GM12878 (cell line): ENCODE data around the gene UBQLN4. TPM values are rescaled to one million over a fixed set of nuclear protein-coding genes. Genes with fewer than 3 reads are reported as not detected.

ENCODE experiments used
- CHD1 ChIP-seq: IDR thresholded peaks from 2 replicates; pipeline ENCODE4 v1.6.1; 2012; ENCODE audit warnings: low read depth, low read length, improper control_type of control experiment
- CREB1 ChIP-seq: IDR thresholded peaks from 2 replicates; pipeline ENCODE4 v1.6.1; 2012; ENCODE audit warnings: low read depth, mild to moderate bottlenecking, inconsistent platforms
- EGR1 ChIP-seq, 2 experiments: IDR thresholded peaks; 1 replicate in 1 of 2; 2 replicates in 1 of 2; pipeline ENCODE4 v1.6.1; 2011 to 2012; ENCODE audit warnings: low read depth in 2 of 2, low read length in 2 of 2, borderline replicate concordance in 1 of 2, mild to moderate bottlenecking in 1 of 2, moderate library complexity in 1 of 2
- ELK1 ChIP-seq: IDR thresholded peaks from 2 replicates; pipeline ENCODE4 v1.6.1; 2012; ENCODE audit warnings: low read depth, low read length, improper control_type of control experiment
- EZH2 ChIP-seq: IDR thresholded peaks from 2 replicates; pipeline ENCODE4 v1.6.1; 2012; ENCODE audit warnings: low read depth, mild to moderate bottlenecking, control low read depth, inconsistent platforms, low read length, borderline replicate concordance; ENCODE audit not compliant: control insufficient read depth
- FOXK2 ChIP-seq: fragments of 450-650 bp; IDR thresholded peaks from 2 replicates; pipeline ENCODE4 v1.6.1; 2017; ENCODE audit warnings: mild to moderate bottlenecking, moderate library complexity
- GABPA ChIP-seq: IDR thresholded peaks from 2 replicates; pipeline ENCODE4 v1.6.1; 2014; ENCODE audit warnings: antibody characterized with exemption, low read depth, mild to moderate bottlenecking, inconsistent platforms
- HDAC2 ChIP-seq: fragments of 200-600 bp; sonication (generic); IDR thresholded peaks from 2 replicates; pipeline ENCODE4 v1.6.1; 2017
- IRF4 ChIP-seq: IDR thresholded peaks from 2 replicates; pipeline ENCODE4 v1.6.1; 2011; ENCODE audit warnings: low read depth, low read length
- NFIC ChIP-seq: IDR thresholded peaks from 2 replicates; pipeline ENCODE4 v1.6.1; 2012; ENCODE audit warnings: low read depth, mild to moderate bottlenecking, inconsistent platforms, low read length, moderate library complexity
- NFYB ChIP-seq: IDR thresholded peaks from 2 replicates; pipeline ENCODE4 v1.6.1; 2011; ENCODE audit warnings: low read depth, mild to moderate bottlenecking, low read length, improper control_type of control experiment, moderate library complexity; ENCODE audit not compliant: insufficient read depth
- NR2C1 ChIP-seq: fragments of 450-650 bp; IDR thresholded peaks from 2 replicates; pipeline ENCODE4 v1.6.1; 2017; ENCODE audit warnings: antibody characterized with exemption, mild to moderate bottlenecking, moderate library complexity
- NR2C2 ChIP-seq: IDR thresholded peaks from 2 replicates; pipeline ENCODE4 v1.6.1; 2011; ENCODE audit warnings: borderline replicate concordance, low read depth; ENCODE audit not compliant: control insufficient read depth, insufficient read length
- SIN3A ChIP-seq: IDR thresholded peaks from 2 replicates; pipeline ENCODE4 v1.6.1; 2012; ENCODE audit warnings: low read depth, low read length, improper control_type of control experiment
- TCF3 ChIP-seq: IDR thresholded peaks from 2 replicates; pipeline ENCODE4 v1.6.1; 2012; ENCODE audit warnings: low read depth, mild to moderate bottlenecking, low read length, borderline replicate concordance; ENCODE audit not compliant: insufficient read depth
- ZBTB33 ChIP-seq: fragments of 450-650 bp; IDR thresholded peaks from 2 replicates; pipeline ENCODE4 v1.6.1; 2017; ENCODE audit warnings: mild to moderate bottlenecking
- ZNF384 ChIP-seq: IDR thresholded peaks from 2 replicates; pipeline ENCODE4 v1.6.1; 2012; ENCODE audit warnings: low read depth, mild to moderate bottlenecking, low read length, improper control_type of control experiment, borderline replicate concordance
- ZSCAN29 ChIP-seq: fragments of 450-650 bp; IDR thresholded peaks from 2 replicates; pipeline ENCODE4 v1.6.1; 2017; ENCODE audit warnings: mild to moderate bottlenecking, moderate library complexity
- polyA plus RNA-seq, 11 experiments: library from polyadenylated mRNA; depleted of rRNA in 4 of 11; unstranded in 6 of 11; stranded (reverse) in 5 of 11; fragments of >200 nt; fragmentation: Nextera tagmentation in 4 of 11; fragmentation: Illumina TruSeq in 1 of 11; extraction: Ambion mirVana in 4 of 11; extraction: Trizol in 1 of 11; gene quantifications; 1 replicate in 1 of 11; 2 replicates in 10 of 11; pipeline versions ENCODE4 v1.2.1 to v1.2.3, GENCODE V29; 2011 to 2016; ENCODE audit warnings: inconsistent platforms in 2 of 11, missing spikeins in 2 of 11, low read depth in 1 of 11
- total RNA-seq, 4 experiments: library from RNA; depleted of rRNA in 3 of 4; stranded (reverse); fragments of >200 nt in 3 of 4; fragmentation: Illumina TruSeq in 1 of 4; extraction: Trizol in 1 of 4; gene quantifications; 2 replicates each; pipeline versions ENCODE4 v1.2.1 to v1.2.3, GENCODE V29; 2013 to 2021
- TF ChIP-seq, protein P1 (sequence below): IDR thresholded peaks from 2 replicates; pipeline ENCODE4 v1.6.1; 2011; ENCODE audit warnings: mild to moderate bottlenecking, low read depth, low read length, moderate library complexity; ENCODE audit not compliant: insufficient replicate concordance
- TF ChIP-seq, protein P2 (sequence below): IDR thresholded peaks from 2 replicates; pipeline ENCODE4 v1.6.1; 2011; ENCODE audit warnings: low read depth, mild to moderate bottlenecking, low read length, moderate library complexity, borderline replicate concordance; ENCODE audit errors: extremely low read depth
- TF ChIP-seq, protein P3 (sequence below), 3 experiments: IDR thresholded peaks in 2 of 3; conservative IDR thresholded peaks in 1 of 3; 2 replicates each; pipeline ENCODE4 v1.5.1; 2011; ENCODE audit warnings: low read depth in 3 of 3, low read length in 3 of 3, mild to moderate bottlenecking in 3 of 3, control low read depth in 2 of 3, moderate library complexity in 2 of 3, inconsistent platforms in 1 of 3, mixed read lengths in 1 of 3; ENCODE audit not compliant: control insufficient read depth in 2 of 3, insufficient read depth in 1 of 3; ENCODE audit errors: extremely low read depth in 1 of 3
- TF ChIP-seq, protein P4 (sequence below): fragments of 450-650 bp; IDR thresholded peaks from 2 replicates; pipeline ENCODE4 v1.6.1; 2014; ENCODE audit warnings: mild to moderate bottlenecking

The UBQLN4 gene
- total and polyA plus RNA-seq, 10 of the 15 experiments (the other 5 are each of a cell fraction or from before 2014, with no cell fraction given), result 10.0 to 44.6 (median 19.7) TPM

DNA sequence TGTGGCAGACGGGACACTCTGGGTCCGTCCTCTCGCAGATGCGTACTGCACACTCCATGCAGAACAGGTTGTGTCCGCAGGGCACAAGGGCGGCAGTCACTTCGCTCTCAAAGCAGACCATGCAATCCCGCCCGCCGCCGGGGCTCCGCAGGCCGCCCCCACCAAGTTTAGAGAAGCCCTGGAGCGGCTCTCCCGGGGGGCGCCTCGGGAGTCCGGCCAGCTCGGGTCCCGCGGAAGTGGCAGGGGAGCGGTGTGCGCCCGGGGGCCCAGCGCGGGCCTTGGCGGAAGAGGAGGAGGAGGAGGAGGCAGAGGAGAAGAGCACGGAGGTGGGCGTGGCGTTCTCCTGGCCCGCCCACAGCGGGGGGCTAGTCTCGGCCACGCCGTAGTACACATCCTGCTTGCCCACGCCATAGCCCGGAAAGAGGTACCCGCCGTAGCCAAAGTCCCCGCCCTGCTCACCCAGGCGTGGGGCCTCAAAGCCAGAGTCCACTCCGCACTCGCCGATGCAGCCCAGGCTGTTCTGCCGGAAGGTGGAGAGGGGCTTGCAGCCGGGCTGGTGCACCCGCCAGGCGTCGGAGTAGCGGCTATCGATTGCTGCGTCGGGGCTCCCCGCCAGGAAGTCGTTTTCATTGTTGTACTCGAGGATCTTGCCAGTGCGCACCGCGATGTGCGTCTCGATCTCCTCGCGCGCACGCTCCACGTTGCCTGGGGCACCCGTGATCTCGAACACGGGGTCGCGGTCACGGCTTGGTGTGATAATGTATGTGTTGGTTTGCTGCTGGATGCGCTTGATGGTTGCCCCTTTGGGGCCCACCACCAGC is 23.2 kb upstream of the UBQLN4 start (continued):
- TF ChIP-seq, protein P1, sequence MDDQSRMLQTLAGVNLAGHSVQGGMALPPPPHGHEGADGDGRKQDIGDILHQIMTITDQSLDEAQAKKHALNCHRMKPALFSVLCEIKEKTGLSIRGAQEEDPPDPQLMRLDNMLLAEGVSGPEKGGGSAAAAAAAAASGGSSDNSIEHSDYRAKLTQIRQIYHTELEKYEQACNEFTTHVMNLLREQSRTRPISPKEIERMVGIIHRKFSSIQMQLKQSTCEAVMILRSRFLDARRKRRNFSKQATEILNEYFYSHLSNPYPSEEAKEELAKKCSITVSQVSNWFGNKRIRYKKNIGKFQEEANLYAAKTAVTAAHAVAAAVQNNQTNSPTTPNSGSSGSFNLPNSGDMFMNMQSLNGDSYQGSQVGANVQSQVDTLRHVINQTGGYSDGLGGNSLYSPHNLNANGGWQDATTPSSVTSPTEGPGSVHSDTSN, result no peak
- TF ChIP-seq CHD1, result no peak
- TF ChIP-seq EGR1 (IDR thresholded peaks at IDR 0.05; ENCODE audit: borderline replicate concordance in 1 of 2, low read depth in 2 of 2, low read length in 2 of 2), result no peak
- 0 out of 2 replicates have a peak, but pooled peaks have one; percentile 38 for TF ChIP-seq ELK1
- TF ChIP-seq, protein P2, sequence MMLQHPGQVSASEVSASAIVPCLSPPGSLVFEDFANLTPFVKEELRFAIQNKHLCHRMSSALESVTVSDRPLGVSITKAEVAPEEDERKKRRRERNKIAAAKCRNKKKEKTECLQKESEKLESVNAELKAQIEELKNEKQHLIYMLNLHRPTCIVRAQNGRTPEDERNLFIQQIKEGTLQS, result no peak
- no peak for TF ChIP-seq EZH2
- TF ChIP-seq IRF4, result no peak
- TF ChIP-seq ZSCAN29, result no peak
- no peak for TF ChIP-seq FOXK2
- no peak for TF ChIP-seq NR2C2
- no peak for TF ChIP-seq NFYB
- TF ChIP-seq ZBTB33, result peak; percentile 94
- TF ChIP-seq CREB1, result no peak
- no peak for TF ChIP-seq GABPA
- no peak; the same call in 1 of the 2 replicates for TF ChIP-seq SIN3A
- no peak for TF ChIP-seq NFIC
- no peak for TF ChIP-seq NR2C1
- TF ChIP-seq, protein P3, sequence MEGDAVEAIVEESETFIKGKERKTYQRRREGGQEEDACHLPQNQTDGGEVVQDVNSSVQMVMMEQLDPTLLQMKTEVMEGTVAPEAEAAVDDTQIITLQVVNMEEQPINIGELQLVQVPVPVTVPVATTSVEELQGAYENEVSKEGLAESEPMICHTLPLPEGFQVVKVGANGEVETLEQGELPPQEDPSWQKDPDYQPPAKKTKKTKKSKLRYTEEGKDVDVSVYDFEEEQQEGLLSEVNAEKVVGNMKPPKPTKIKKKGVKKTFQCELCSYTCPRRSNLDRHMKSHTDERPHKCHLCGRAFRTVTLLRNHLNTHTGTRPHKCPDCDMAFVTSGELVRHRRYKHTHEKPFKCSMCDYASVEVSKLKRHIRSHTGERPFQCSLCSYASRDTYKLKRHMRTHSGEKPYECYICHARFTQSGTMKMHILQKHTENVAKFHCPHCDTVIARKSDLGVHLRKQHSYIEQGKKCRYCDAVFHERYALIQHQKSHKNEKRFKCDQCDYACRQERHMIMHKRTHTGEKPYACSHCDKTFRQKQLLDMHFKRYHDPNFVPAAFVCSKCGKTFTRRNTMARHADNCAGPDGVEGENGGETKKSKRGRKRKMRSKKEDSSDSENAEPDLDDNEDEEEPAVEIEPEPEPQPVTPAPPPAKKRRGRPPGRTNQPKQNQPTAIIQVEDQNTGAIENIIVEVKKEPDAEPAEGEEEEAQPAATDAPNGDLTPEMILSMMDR (IDR thresholded peaks at IDR 0.05 in 2 of 3, conservative IDR thresholded peaks at IDR 0.05 in 1 of 3; ENCODE audit: control insufficient read depth in 2 of 3, extremely low read depth in 1 of 3, insufficient read depth in 1 of 3, low read depth in 3 of 3, low read length in 3 of 3), result no peak
- TF ChIP-seq, protein P4, sequence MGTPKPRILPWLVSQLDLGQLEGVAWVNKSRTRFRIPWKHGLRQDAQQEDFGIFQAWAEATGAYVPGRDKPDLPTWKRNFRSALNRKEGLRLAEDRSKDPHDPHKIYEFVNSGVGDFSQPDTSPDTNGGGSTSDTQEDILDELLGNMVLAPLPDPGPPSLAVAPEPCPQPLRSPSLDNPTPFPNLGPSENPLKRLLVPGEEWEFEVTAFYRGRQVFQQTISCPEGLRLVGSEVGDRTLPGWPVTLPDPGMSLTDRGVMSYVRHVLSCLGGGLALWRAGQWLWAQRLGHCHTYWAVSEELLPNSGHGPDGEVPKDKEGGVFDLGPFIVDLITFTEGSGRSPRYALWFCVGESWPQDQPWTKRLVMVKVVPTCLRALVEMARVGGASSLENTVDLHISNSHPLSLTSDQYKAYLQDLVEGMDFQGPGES, result no peak
- no peak for TF ChIP-seq HDAC2
- TF ChIP-seq ZNF384, result no peak
- no peak for TF ChIP-seq TCF3
